Measurements from ENCODE around the gene TTBK1. TPM values are rescaled to one million over a fixed set of nuclear protein-coding genes. Genes with fewer than 3 reads are reported as not detected.

Gene TTBK1
- total RNA-seq, 1 donor from 2014 or later: 1.7 TPM

GRCh38 chr6:43258807-43259686 is 15.8 kb downstream of the TTBK1 start:
- Mint-ChIP-seq H3K27me3 (peaks cover 16% of the 10 kb centered on the region), H3K4me3 (ENCODE audit: low read depth) (no peak overlapping the region), H3K4me1 (ENCODE audit: low read depth) (peaks cover 1% of the 10 kb centered on the region), H3K9me3 (ENCODE audit: low read depth) (no peaks in the 10 kb centered on the region), H3K27ac (no peak overlapping the region), H3K36me3 (ENCODE audit: insufficient read depth) (no peaks in the 10 kb centered on the region)
- TF ChIP-seq, protein P1, sequence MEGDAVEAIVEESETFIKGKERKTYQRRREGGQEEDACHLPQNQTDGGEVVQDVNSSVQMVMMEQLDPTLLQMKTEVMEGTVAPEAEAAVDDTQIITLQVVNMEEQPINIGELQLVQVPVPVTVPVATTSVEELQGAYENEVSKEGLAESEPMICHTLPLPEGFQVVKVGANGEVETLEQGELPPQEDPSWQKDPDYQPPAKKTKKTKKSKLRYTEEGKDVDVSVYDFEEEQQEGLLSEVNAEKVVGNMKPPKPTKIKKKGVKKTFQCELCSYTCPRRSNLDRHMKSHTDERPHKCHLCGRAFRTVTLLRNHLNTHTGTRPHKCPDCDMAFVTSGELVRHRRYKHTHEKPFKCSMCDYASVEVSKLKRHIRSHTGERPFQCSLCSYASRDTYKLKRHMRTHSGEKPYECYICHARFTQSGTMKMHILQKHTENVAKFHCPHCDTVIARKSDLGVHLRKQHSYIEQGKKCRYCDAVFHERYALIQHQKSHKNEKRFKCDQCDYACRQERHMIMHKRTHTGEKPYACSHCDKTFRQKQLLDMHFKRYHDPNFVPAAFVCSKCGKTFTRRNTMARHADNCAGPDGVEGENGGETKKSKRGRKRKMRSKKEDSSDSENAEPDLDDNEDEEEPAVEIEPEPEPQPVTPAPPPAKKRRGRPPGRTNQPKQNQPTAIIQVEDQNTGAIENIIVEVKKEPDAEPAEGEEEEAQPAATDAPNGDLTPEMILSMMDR (IDR thresholded peaks at IDR 0.05; ENCODE audit: unreplicated experiment): no peak
- no peak for DNase-seq (ENCODE audit: low spot score, unreplicated experiment)

DNA sequence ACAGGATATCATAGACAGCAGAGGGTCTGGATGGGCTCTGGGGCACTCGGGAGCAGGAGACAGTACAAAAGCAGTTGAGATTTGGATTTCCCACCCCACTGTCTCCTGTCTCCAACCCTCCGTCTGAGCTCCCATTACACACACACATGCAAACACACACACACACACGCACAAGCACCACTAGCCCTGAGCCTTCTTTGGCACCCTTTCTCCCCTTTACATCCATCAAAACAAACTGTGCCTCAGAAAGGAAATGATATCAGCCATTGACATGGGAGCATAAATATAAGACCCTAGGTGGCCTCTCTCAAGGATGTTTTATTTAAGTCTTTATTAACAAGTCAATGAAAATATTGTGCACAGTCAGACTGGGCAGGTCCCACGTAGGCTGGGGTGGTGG is 17.5 kb downstream of the TTBK1 start:
- Mint-ChIP-seq H3K4me1 (ENCODE audit: low read depth) (peaks cover 1% of the 10 kb centered on the region), H3K27me3 (peaks cover 30% of the 10 kb centered on the region), H3K9me3 (ENCODE audit: low read depth) (no peaks in the 10 kb centered on the region)

GRCh38 chr6:43261198-43261597 is 17.9 kb downstream of the TTBK1 start:
- no peak overlapping the region for H3K27ac Mint-ChIP-seq
- H3K36me3 Mint-ChIP-seq (ENCODE audit: insufficient read depth): no peaks in the 10 kb centered on the region
- peaks cover 33% of the 10 kb centered on the region for H3K27me3 Mint-ChIP-seq
- no peaks in the 10 kb centered on the region for H3K9me3 Mint-ChIP-seq (ENCODE audit: low read depth)
- DNase-seq (ENCODE audit: low spot score, unreplicated experiment): no peak
- H3K4me3 Mint-ChIP-seq (ENCODE audit: low read depth): no peak overlapping the region
- H3K4me1 Mint-ChIP-seq (ENCODE audit: low read depth): peaks cover 1% of the 10 kb centered on the region
- TF ChIP-seq, protein P1 (IDR thresholded peaks at IDR 0.05; ENCODE audit: unreplicated experiment): no peak

More for the DNA sequence above, 17.5 kb downstream of the TTBK1 start:
- H3K36me3 Mint-ChIP-seq (ENCODE audit: insufficient read depth): no peaks in the 10 kb centered on the region
- H3K27ac Mint-ChIP-seq: no peak overlapping the region
- H3K4me3 Mint-ChIP-seq (ENCODE audit: low read depth): no peak overlapping the region
- no peak for DNase-seq (ENCODE audit: low spot score, unreplicated experiment)
- TF ChIP-seq, protein P1 (IDR thresholded peaks at IDR 0.05; ENCODE audit: unreplicated experiment): no peak

- H3K27ac Mint-ChIP-seq: peak overlapping the region; percentile 90
- peaks cover 6% of the 10 kb centered on the region for H3K4me1 Mint-ChIP-seq (ENCODE audit: low read depth)
- H3K27me3 Mint-ChIP-seq: peaks cover 40% of the 10 kb centered on the region
- no peaks in the 10 kb centered on the region for H3K36me3 Mint-ChIP-seq (ENCODE audit: insufficient read depth)
- no peak overlapping the region for H3K4me3 Mint-ChIP-seq (ENCODE audit: low read depth)
- TF ChIP-seq, protein P1 (IDR thresholded peaks at IDR 0.05; ENCODE audit: unreplicated experiment): no peak
- no peak for DNase-seq (ENCODE audit: low spot score, unreplicated experiment)
- no peaks in the 10 kb centered on the region for H3K9me3 Mint-ChIP-seq (ENCODE audit: low read depth)
These were observed 18.9 kb downstream of the TTBK1 start for GRCh38 chr6:43262000-43262779.

DNA sequence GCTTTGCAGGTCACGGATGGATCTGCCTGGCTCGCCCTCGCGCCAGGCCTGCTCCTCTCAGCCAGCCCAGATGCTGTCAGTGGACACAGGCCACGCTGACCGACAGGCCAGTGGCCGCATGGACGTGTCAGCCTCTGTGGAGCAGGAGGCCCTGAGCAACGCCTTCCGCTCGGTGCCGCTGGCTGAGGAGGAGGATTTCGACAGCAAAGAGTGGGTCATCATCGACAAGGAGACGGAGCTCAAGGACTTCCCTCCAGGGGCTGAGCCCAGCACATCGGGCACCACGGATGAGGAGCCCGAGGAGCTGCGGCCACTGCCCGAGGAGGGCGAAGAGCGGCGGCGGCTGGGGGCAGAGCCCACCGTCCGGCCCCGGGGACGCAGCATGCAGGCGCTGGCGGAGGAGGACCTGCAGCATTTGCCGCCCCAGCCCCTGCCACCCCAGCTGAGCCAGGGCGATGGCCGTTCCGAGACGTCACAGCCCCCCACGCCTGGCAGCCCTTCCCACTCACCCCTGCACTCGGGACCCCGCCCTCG is 19.6 kb downstream of the TTBK1 start:
- H3K4me3 Mint-ChIP-seq (ENCODE audit: low read depth): no peak overlapping the region
- TF ChIP-seq, protein P1 (IDR thresholded peaks at IDR 0.05; ENCODE audit: unreplicated experiment): no peak
- no peaks in the 10 kb centered on the region for H3K36me3 Mint-ChIP-seq (ENCODE audit: insufficient read depth)
- peaks cover 46% of the 10 kb centered on the region for H3K27me3 Mint-ChIP-seq
- DNase-seq (ENCODE audit: low spot score, unreplicated experiment): no peak
- peaks cover 12% of the 10 kb centered on the region for H3K4me1 Mint-ChIP-seq (ENCODE audit: low read depth)
- no peak overlapping the region for H3K27ac Mint-ChIP-seq
- H3K9me3 Mint-ChIP-seq (ENCODE audit: low read depth): no peaks in the 10 kb centered on the region

Data from progenitor cell of endocrine pancreas (in vitro differentiated cells).